Hematopoietic multipotent progenitor cell treated with erythropoietin and hydrocortisone succinate and interleukin-3 and kit ligand, for 17 days (in vitro differentiated cells): ENCODE measurements around the gene AQP2.
"Not testable (repeated sequence)": the region's sequence is repeated elsewhere in the genome, so short reads cannot be mapped to it uniquely, and the experiment has no call there.

Experiments used
- DNase-seq: peaks from one replicate; pipeline ENCODE4 v3.0.0-alpha.2; 2015; ENCODE audit warnings: low spot score

Gene AQP2

GRCh38 chr12:49969651-49970429 lies 19.3 kb downstream of the AQP2 start:
- no peak for DNase-seq

DNA sequence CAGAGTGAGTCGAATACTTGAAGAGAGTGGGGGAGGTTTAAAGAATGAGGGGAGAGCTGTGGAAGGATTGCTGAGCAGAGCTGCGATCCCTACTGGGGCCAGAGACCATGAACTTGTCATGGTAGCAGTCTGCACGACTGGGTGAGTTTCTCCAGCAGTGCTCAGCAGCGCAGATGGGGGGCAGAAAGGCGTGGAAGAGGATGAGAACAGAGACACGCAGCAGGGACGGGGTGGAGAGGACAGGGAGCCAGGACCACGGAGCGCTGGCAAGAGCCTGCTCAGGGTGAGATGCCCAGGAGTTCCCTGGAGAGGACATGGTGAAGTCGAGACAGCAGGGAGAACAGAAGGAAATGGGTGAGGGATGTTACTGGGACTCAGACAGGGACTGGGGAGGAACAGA lies 20.1 kb downstream of the AQP2 start:
- DNase-seq = no peak

DNA sequence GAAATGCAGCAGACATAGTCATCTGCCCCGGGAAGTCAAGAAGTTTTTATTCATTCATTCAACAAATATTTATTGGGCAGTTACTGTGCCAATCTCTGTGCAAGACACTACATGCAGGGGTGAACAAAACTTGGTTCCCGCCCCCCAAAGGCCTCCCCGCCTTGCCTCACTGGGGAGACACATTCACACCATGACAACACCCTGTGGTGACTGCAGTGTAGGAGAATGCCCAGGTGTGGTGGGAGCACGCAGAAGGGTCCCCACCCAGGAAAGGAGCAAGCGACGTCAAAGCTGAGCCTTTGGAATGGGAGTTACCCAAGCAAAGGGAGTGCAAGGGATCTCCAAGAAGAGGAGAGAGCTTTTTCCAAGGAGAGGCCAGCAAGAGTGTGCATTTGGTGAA lies 20.6 kb downstream of the AQP2 start:
- no peak for DNase-seq

DNA sequence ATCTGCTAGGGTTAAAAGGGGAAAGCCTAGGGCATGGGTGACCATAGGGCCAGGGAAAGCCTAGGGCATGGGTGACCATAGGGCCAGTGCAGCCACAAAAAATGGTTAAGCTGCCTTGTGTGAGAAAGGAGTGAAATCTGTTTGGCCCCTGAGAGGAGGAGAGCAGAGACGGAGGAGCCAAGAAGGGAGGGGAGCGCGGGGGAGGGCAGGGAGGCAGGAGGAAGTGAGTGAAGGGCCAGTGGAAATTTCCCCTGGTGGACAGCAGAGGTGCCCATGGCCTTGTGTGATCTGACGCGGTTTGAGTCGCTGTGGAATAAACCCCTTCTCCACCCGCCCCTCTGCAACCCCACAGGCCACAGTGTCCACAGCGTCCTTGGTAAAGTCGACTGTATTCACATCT lies 21.6 kb downstream of the AQP2 start:
- DNase-seq = no peak

DNA sequence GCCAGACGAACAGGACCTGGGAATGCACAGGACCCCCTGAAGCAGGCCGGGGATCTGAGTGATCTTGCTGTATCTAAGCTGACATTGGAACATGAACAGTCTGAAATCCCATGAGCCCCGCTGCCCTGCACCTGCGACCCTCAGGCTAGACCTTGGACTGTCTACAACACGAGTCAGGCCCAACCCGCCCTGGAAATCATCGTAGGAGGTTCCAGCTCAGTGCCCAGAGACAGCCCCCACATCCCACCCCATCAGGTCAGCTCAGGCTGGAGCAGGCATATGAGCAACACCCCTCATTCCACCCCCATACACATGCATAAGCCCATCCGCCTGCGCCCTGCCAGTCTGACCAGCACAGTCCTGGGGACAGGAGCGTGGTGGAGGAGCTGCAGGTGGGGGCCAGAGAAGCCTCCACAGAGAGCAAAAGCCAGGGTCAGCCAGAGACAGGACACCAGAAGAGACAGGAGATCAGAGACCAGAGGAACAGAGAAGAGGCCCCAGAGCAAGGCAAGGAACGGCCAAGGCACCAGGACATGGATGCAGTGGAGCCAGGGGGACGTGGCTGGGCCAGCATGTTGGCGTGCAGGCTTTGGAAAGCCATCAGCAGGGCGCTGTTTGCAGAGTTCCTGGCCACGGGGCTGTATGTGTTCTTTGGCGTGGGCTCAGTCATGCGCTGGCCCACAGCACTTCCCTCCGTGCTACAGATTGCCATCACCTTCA lies 22.3 kb downstream of the AQP2 start, which contains the start of gene AQP6:
AQP6 (plus strand) TSS at position 307 of the 720 bp plus-strand sequence; CDS start at position 534, 227 bp downstream.
- DNase-seq = no peak

DNA sequence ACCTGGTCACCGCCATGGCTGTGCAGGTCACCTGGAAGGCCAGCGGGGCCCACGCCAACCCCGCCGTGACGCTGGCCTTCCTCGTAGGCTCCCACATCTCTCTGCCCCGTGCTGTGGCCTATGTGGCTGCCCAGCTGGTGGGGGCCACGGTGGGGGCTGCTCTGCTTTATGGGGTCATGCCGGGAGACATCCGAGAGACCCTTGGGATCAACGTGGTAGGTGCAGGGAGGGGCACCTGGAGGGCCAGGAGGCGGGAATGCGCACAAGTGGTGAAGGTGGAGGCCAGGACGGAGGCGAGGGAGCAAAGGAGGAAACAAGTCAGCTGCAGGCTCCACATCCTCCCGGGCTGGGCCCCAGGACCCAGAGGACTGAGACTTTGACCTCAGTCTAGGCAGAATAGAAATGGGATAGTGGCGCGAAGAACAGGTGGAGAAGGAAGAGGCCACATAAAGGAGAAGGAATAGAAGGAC lies 22.9 kb downstream of the AQP2 start:
- DNase-seq = no peak

DNA sequence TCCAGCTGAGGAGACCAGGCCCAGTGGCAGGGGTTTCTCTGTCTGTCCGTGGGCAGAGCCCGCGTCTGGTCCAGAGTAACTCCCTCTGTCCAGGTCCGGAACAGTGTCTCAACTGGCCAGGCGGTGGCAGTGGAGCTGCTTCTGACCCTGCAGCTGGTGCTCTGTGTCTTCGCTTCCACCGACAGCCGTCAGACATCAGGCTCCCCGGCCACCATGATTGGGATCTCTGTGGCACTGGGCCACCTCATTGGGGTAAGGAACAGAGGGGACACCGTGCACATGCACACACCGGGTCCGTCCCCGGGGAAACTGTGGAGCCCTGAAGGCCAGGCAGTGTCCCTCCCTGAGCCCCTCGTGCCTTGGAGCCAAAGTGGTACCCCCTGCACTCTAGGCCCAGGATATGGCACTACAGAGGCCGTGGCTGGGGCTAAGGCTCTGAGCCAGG lies 23.7 kb downstream of the AQP2 start:
- no peak for DNase-seq

- no peak for DNase-seq
These were observed 24.3 kb downstream of the AQP2 start for GRCh38 chr12:49974677-49975317.

GRCh38 chr12:49975318-49975761 lies 24.8 kb downstream of the AQP2 start:
- no peak for DNase-seq

DNA sequence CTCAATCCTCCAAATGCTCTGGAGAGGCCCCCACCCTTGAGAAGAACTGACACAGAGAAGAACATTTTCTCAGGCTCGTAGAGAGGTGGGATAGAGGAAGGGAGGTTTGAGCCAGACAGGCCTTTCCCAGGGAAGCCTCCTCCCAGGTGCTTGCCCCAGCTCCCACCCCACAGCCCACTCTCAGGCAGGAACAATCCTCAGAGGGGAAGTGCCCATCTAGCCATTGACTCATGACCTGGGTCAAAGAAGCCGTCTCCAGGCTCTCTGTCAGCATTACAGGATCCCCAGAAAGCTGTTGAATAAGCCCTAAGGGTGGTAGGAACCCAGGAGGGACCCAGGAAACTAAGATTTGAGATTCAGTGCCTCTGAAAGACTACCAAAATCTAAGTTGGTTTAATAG lies 26.0 kb downstream of the AQP2 start:
- DNase-seq = no peak

DNA sequence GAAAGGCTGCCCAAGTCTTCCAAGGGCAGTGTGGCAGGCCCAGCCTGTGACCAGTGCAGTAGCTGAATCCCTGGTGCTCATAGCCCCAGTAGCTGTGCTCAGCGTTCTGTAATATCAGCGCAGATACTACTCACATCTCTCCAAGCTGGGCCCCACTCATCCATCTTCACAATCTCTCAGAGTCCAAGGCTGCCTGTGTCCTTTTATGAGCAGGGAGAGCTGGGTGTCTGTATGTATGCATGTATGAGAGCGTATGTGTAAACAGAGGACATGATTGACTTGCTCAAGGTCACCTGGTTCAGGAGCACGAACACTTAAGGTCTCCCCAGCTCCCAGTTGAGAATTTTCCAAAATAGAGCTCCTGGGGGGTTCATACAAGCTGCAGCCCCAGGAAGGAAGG lies 27.6 kb downstream of the AQP2 start:
- no peak for DNase-seq

DNA sequence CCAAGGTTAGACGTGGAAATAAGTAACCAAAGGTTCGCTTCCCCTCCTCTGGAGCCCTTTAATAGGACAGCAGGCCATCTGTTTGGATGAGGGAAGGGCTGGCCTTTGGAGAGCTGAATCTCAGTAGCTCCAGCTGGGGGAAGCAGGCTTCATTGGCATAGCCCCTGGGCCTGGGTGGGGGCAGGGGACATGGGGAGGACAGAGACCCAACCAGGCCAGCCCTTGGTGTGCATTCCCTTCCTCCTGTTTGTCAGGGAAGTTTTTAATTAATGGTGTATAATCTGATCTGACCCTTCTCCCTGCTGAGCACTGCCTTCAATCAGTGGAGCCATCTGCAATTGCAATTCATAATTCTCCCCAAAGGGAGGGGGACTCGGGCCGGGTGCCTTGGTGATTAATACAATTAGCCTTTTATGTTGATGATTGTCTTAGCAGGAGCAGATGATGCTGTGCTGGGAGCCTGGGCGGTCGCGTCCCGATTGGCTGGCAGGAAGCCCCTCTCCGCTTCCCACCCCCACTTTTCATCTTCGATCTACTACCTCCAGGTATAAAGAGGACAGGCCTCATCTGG lies 28.6 kb downstream of the AQP2 start:
- DNase-seq = no peak

DNA sequence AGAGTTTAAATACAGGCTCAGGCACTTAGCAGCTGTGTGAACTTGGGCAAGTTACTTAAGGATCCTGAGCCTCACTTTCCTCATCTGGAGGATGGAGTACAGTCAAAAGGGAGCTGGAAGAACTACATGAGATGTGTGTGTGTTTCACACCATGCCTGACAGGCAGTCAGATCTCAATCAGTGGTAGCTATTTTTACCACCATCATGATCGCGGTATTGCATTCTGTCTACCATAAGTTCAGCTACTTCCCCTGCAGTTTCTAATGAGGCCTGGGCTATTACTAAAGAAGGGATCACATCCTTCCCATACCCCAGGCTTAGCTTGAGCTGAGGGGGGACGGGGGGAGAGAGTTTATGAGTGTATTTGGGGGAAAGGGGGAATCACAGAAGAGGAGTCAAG lies 29.3 kb downstream of the AQP2 start:
- no peak for DNase-seq

GRCh38 chr12:49980501-49981349 lies 30.2 kb downstream of the AQP2 start:
- no peak for DNase-seq

GRCh38 chr12:49982246-49983087 lies 31.9 kb downstream of the AQP2 start:
- DNase-seq = no peak

- no peak for DNase-seq
These were observed 33.4 kb downstream of the AQP2 start for GRCh38 chr12:49983892-49984291.

- no peak for DNase-seq
These were observed 34.2 kb downstream of the AQP2 start for GRCh38 chr12:49984476-49985359.

DNA sequence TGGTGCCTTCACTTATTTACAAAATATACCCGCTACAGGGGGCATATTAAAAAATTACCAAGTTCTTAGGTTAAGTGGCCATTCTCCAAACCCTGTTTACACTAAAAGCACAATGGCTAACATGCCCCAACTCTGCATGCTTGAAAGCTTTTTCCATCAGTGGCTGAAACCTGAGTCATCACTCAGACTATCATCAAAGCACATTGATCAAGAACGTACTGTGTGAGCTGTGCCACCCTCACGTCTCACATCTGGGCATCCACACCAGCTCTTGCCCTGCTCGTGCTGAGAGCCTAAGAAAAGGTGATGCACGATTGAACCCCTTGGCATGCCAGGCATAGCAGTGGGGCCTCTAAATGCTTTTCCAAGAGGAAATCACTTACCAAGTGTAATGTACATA lies 35.4 kb downstream of the AQP2 start:
- DNase-seq = no peak

GRCh38 chr12:49986476-49986875 lies 35.9 kb downstream of the AQP2 start:
- DNase-seq = not testable (repeated sequence)
